GM18507 (cell line): ENCODE data around the gene OBSL1.

Experiments used
- DNase-seq: peaks from one replicate; pipeline ENCODE4 v3.0.0; 2011; ENCODE audit warnings: low read depth; ENCODE audit not compliant: insufficient read length; ENCODE audit errors: extremely low spot score
- FAIRE-seq: peaks from 2 replicates; lab custom pipeline; 2011; peaks lifted over from hg19 to GRCh38; lab: Jason Lieb, UNC

The OBSL1 gene

DNA sequence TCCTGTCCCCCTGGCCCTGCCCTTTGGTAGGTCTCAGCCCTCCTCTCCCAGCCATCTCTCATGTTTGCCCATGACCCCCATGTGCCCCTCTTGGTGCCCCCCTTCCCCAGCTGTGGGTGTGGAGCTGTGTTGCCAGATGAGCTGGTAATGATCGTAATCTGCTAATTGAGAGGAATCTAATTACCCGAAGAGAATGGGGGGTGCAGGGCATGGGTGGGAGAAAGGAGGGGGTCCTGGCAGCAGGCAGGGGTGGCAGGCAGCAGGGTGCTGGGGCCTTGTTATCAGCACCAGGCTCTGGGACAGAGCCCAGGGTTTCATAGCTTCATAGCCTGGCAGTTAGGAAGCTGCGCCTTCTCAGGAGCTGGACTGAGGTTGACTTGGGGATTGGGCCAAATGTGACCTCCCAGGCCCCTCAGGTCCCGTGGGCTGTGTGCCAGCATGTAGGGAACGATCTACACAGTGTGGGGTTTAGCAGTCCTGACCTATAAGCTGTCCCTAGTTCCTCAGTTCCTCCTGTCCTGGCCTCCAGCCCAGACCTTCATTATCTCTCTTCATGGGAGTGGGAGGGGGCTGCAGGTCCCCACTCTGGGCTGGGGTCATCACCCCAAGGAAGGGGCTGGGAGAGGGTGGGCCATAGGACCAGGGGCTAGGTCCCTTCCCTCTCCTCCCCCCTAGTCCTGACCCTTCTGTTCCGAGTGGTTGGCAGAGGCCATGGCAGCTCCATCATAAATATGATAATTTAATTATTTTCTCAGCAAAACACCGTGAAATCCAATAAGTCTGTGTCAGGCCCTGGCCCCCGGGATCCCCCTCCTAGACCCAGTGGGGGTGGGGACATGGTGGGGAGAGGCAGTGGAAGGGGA lies 63.5 kb downstream of the OBSL1 start:
- no peak for FAIRE-seq
- no peak for DNase-seq

DNA sequence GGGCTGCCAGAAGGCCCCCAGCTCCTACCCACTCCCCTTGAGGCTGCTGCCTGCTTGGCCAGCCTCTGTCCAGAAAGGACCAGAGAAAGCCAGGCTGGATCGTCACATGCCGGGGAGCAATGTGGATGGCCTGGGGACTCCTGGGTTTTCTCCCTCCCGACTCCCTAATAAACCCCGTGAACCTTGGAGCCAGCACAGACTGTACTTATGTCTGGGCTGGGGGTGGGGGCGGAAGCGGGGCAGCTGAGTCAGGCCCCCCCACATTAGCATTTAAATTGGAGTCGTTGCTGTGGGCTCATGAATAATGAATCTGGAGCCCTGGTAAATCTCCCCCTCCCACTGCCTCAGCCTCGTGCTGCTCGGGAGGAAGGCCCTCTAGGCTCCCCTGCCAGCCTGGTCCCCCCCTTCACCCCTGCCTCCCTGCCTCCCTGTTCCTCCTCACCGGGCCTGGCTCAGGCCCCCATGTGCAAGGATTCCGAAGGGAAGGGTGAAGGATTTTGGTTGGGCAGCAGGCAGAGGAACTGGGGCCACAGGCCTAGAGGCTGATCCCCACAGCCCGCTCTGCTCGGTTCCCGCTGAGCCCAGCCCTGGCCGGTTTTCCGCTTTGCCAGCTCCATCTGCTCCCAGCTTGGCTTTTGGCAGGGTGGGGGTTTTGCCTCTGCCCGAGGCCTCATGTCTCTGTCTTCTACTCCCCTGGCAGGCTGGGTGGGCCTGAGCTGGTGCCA lies 64.4 kb downstream of the OBSL1 start:
- no peak for DNase-seq
- FAIRE-seq, result no peak

DNA sequence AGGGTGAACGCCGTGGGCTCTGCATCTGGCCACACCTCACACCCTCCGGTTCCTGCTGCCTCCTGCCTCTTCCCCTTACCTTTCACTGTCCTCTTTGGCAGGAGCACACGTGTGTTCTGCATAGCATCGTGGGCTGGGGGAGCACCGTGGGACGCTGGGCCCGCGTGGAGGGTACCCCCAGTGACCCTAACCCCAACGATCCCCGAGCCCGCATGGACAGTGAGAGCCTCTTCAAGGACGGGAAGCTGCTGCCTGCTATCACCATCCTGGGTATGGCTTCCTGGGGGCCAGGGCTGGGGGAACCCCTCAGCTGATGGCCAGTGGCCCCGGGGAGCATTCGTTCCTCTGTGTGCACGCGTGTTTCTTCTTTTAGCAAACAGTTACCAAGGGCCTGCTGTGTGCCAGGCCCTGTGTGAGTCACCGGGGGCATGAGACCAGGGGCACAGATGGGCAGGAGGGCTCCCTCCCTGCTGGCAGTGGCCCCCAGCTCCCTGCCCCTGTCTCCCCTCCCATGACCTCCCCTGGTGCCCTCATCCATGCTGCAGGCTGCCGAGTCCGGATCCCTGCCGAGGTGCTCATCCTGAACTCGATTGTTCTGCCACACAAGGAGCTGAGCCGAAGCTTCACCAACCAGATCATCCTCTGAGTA lies 65.1 kb downstream of the OBSL1 start:
- DNase-seq (no peak), FAIRE-seq (no peak)

DNA sequence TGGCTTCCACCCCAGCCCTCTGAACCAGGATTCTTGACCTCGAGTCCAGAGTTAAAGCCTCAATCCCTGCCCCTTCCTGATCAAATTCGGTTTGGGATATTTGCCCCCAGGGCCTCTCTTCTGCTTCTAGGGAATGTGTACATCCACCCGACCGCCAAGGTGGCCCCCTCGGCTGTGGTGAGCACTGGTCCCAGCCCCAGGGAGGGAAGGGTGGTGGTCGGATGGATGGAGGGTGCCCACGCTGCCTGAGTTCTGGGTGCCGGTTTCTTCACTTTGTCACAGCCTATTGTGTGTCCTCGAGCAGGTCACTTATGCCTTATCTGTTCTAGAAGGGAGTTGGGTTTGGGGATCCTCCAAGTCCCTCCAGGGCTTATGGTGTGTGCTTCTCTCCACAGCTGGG lies 65.8 kb downstream of the OBSL1 start:
- no peak for DNase-seq
- FAIRE-seq, result no peak

DNA sequence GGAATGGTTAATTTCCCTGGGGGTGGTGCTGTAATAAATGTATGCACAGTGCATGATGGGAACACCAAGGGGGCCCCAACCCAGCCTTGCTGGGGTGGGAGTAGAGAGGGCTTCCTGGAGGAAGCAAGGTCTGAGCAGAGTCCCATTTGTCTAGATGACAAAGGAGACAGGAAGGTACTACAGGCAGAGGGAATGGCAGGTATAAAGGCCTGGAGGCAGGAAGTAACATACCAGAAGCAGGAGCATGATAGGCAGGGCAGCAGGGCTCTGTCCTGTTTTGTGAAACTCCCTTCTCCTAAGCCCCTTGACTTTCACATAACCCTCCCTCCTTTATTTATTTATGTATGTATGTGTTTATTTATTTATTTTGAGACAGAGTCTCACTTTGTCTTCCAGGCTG lies 68.7 kb downstream of the OBSL1 start:
- FAIRE-seq (no peak), DNase-seq (no peak)

DNA sequence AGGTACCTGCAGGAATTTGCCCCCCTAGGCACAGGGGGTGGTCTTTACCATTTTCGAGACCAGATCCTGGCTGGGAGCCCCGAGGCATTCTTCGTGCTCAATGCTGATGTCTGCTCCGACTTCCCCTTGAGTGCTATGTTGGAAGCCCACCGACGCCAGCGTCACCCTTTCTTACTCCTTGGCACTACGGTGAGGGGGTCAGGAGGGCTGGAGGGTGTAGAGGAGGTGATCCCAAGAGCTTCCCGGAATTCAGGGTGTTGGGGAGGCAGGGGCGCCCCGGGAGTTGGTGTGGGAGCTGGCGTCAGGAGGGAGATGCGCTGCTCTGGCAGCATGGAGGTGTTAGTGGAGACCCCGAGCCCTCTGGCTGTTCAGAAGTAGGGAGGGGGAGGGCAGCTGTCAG lies 69.5 kb downstream of the OBSL1 start:
- no peak for FAIRE-seq
- DNase-seq, result no peak
